Skeletal muscle satellite cell (primary cell): Measurements from ENCODE around the gene PARVB.

Experiments
- H3K27me3 ChIP-seq: 2 replicates; pipeline ENCODE4 v1.7.0; 2013; ENCODE audit warnings: low read length; ENCODE audit not compliant: control insufficient read depth, insufficient read depth
- H3K36me3 ChIP-seq: 2 replicates; pipeline ENCODE4 v1.7.0; 2013; ENCODE audit warnings: mild to moderate bottlenecking, control low read depth, low read length; ENCODE audit not compliant: insufficient read depth
- H3K4me1 ChIP-seq: 2 replicates; pipeline ENCODE4 v1.7.0; 2013; ENCODE audit warnings: low read length; ENCODE audit not compliant: control insufficient read depth, insufficient read depth
- H3K4me2 ChIP-seq: 2 replicates; pipeline ENCODE4 v1.7.0; 2013; ENCODE audit warnings: mild to moderate bottlenecking, low read length
- H3K4me3 ChIP-seq: 2 replicates; pipeline ENCODE4 v1.7.0; 2013; ENCODE audit warnings: low read length
- H3K9ac ChIP-seq: 2 replicates; pipeline ENCODE4 v1.7.0; 2013; ENCODE audit warnings: mild to moderate bottlenecking, low read depth, low read length, moderate library complexity
- H3K9me3 ChIP-seq: replicated peaks from 2 replicates; pipeline ENCODE4 v1.7.0; 2013; ENCODE audit warnings: mild to moderate bottlenecking, control low read depth, low read length

The PARVB gene

GRCh38 chr22:44147008-44147645 is 123.0 kb downstream of the PARVB start:
- Histone ChIP-seq H3K4me2 (no peak overlapping the region), H3K4me3 (no peak overlapping the region), H3K9me3 (no peaks in the 10 kb centered on the region), H3K36me3 (peaks cover 8% of the 10 kb centered on the region), H3K27me3 (no peaks in the 10 kb centered on the region), H3K9ac (no peak overlapping the region), H3K4me1 (peaks cover 7% of the 10 kb centered on the region)

DNA sequence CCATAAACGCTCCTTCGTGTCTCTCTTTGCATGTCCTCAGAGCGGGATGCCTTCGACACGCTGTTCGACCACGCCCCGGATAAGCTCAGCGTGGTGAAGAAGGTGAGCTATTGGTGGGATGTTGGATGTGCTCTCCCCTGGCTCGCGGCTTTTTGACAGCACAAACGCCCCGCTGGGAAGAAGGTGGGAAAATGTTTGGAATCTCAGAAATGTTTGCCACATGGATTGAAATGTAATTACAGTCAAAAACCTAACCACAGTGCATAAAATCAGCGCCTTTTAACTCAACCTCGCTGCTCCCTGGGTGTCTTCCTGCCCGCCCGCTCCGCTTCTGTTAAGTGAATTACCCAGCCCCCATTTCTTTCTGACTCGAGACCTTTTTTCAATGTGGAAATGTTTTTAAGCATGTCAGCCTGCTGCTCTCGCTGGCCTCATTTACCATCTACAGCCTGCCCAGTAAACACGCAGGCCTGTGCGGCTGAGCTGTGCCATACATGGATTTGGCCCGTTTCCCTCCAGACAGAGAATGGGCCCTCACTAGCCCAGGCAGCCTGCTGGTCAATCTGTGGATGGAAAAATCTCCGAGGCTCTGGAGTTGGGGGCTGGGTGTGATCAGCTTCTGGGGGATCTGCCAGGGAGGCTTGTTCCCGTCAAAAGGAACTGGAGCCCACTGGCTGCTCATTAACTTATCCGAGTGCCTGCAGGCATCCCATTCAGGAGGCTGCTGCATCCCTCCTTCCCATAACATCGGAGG is 123.9 kb downstream of the PARVB start:
- Histone ChIP-seq H3K4me1 (peaks cover 7% of the 10 kb centered on the region), H3K9me3 (no peaks in the 10 kb centered on the region), H3K27me3 (no peaks in the 10 kb centered on the region), H3K4me3 (no peak overlapping the region), H3K9ac (no peak overlapping the region), H3K36me3 (peaks cover 4% of the 10 kb centered on the region), H3K4me2 (no peak overlapping the region)

DNA sequence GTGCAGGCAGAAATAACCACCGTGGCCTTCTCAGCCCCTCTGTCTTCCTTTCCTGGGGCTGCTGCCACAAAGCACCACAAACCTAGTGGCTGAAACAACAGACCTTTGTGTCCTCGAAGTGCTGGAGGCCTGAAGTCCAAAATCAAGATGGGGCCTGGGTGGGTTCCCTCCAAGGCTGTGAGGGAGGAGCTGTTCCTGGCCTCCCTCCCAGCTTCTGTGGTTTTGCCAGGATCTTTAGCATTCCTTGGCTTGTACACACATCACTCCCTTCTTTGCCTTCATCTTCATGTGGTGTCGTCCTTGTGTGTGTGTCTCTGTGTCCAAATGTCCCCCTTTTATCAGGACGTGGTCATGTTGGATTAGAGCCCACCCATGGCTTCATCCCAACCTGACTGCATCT is 127.6 kb downstream of the PARVB start:
- Histone ChIP-seq H3K9me3 (no peaks in the 10 kb centered on the region), H3K9ac (no peak overlapping the region), H3K36me3 (peaks cover 4% of the 10 kb centered on the region), H3K27me3 (no peaks in the 10 kb centered on the region), H3K4me1 (peaks cover 7% of the 10 kb centered on the region), H3K4me3 (no peak overlapping the region), H3K4me2 (no peak overlapping the region)

DNA sequence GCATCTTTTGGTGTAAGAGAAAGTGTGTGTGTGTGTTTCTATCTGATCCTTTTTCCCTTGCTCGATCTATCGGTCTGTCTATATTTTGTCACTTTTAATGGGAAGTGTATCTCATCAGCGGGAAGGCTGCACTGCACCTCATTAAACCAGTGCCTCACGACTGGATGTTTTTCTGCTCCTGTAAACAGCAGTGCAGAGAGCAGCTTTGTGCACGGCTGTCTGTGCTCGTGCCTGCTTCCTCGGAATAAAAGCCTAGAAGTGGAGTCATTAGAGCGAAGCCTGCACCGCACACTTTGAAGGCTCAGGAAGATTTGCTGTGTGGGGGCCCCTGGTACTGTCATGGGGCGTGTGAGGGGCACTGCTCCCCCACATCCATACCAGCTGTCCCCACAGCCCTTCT is 129.6 kb downstream of the PARVB start:
- H3K9ac ChIP-seq: no peak overlapping the region

GRCh38 chr22:44154436-44154942 is 130.4 kb downstream of the PARVB start:
- H3K4me2 ChIP-seq: no peak overlapping the region
- H3K36me3 ChIP-seq: peaks cover 2% of the 10 kb centered on the region
- no peaks in the 10 kb centered on the region for H3K9me3 ChIP-seq
- H3K27me3 ChIP-seq: no peaks in the 10 kb centered on the region
- H3K4me1 ChIP-seq: peaks cover 7% of the 10 kb centered on the region
- no peak overlapping the region for H3K4me3 ChIP-seq
- no peak overlapping the region for H3K9ac ChIP-seq

More for the DNA sequence above, 129.6 kb downstream of the PARVB start:
- H3K4me3 ChIP-seq: no peak overlapping the region
- peaks cover 7% of the 10 kb centered on the region for H3K4me1 ChIP-seq
- no peaks in the 10 kb centered on the region for H3K27me3 ChIP-seq
- no peaks in the 10 kb centered on the region for H3K9me3 ChIP-seq
- no peak overlapping the region for H3K4me2 ChIP-seq
- H3K36me3 ChIP-seq: peaks cover 4% of the 10 kb centered on the region

- Histone ChIP-seq H3K36me3 (no peaks in the 10 kb centered on the region), H3K27me3 (no peaks in the 10 kb centered on the region), H3K4me1 (peaks cover 7% of the 10 kb centered on the region), H3K4me2 (no peak overlapping the region), H3K9ac (no peak overlapping the region), H3K4me3 (no peak overlapping the region), H3K9me3 (no peaks in the 10 kb centered on the region)
These were observed 131.0 kb downstream of the PARVB start for GRCh38 chr22:44155115-44155514.

GRCh38 chr22:44157916-44158618 is 134.0 kb downstream of the PARVB start:
- Histone ChIP-seq H3K9ac (no peak overlapping the region), H3K4me3 (no peak overlapping the region), H3K4me1 (no peaks in the 10 kb centered on the region), H3K36me3 (peaks cover 3% of the 10 kb centered on the region), H3K27me3 (no peaks in the 10 kb centered on the region), H3K4me2 (no peak overlapping the region), H3K9me3 (no peaks in the 10 kb centered on the region)

GRCh38 chr22:44158816-44159215 is 134.7 kb downstream of the PARVB start:
- no peaks in the 10 kb centered on the region for H3K4me1 ChIP-seq
- no peak overlapping the region for H3K4me2 ChIP-seq
- H3K27me3 ChIP-seq: no peaks in the 10 kb centered on the region
- no peak overlapping the region for H3K9ac ChIP-seq
- no peaks in the 10 kb centered on the region for H3K9me3 ChIP-seq
- H3K4me3 ChIP-seq: no peak overlapping the region
- peaks cover 3% of the 10 kb centered on the region for H3K36me3 ChIP-seq

DNA sequence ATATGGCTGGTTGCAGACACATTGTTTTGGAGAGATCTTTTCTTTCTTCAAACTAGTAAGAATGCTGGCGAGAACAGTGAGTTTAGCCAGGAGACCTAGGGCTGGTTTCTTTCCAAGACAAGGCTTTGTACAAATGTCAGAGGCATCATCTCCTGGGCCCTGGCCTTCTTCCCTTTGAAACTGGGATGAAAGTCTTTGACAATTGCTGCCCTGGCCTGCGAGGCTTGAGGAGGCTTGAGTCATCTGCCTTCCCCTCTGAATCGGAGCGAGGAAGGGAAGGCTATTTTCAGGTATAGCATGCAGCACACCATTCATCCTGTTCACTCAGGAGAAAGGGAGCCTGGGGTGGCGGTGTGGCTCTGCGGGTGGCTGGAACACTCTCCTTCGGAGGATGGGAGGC is 135.1 kb downstream of the PARVB start:
- Histone ChIP-seq H3K4me3 (no peak overlapping the region), H3K4me2 (no peak overlapping the region), H3K9me3 (no peaks in the 10 kb centered on the region), H3K36me3 (peaks cover 3% of the 10 kb centered on the region), H3K4me1 (no peaks in the 10 kb centered on the region), H3K27me3 (no peaks in the 10 kb centered on the region), H3K9ac (no peak overlapping the region)

DNA sequence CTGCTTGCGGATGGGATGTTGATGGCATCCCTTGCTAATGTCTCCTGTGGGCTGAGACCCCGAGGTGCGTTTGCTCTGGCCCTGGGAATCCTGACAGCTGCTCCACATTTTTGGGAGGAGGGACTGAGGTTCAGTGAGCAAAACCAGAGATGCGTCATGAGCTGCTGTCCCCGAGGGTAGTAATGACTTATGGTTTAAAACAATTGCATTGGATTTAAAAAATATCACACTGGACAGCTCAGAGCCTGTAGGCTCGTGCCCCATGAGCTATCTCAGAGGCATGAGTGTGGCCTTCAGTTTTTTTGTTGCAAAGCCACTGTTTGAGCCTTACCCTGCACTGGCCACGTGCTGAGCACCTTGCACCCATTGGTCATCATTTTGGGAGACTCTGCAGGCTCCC is 135.7 kb downstream of the PARVB start:
- Histone ChIP-seq H3K27me3 (no peaks in the 10 kb centered on the region), H3K4me3 (no peak overlapping the region), H3K36me3 (peaks cover 3% of the 10 kb centered on the region), H3K9ac (no peak overlapping the region), H3K4me1 (no peaks in the 10 kb centered on the region), H3K4me2 (no peak overlapping the region), H3K9me3 (no peaks in the 10 kb centered on the region)

DNA sequence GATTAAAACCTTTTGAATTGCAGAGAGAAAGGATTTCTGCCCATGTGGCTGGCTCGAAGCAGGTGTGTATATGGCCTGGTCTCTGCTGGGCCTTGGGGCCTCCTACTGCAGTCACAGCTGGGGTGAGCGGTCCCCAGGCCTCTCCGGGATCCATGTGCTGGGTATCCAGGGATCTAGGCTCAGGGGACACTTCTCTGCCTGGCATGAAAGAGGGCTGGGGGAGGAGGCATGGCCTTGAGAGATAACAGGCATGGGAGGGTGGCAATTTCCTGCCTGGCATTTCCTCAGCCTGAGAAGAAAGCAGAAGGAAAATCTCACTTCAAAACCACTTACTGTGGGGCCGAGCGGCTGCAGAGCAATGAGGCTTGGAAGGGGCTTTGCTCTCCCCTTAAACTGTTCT is 136.3 kb downstream of the PARVB start:
- no peaks in the 10 kb centered on the region for H3K4me1 ChIP-seq
- no peak overlapping the region for H3K9ac ChIP-seq
- no peak overlapping the region for H3K4me3 ChIP-seq
- H3K9me3 ChIP-seq: no peaks in the 10 kb centered on the region
- H3K27me3 ChIP-seq: no peaks in the 10 kb centered on the region
- no peak overlapping the region for H3K4me2 ChIP-seq
- H3K36me3 ChIP-seq: peaks cover 3% of the 10 kb centered on the region
